Femur (tissue), 1 donor: Measurements from ENCODE around the gene RAP1GDS1.
A peak's percentile ranks its signal among the peaks of the same experiment; 100 is the strongest.

Experiments used
- DNase-seq: peaks from one replicate; pipeline ENCODE4 v3.0.0-alpha.2; 2017

Gene RAP1GDS1

GRCh38 chr4:98485816-98486345 is 224.7 kb downstream of the RAP1GDS1 start:
- DNase-seq = no peak

GRCh38 chr4:98490251-98490650 is 229.1 kb downstream of the RAP1GDS1 start:
- no peak for DNase-seq

- peak; percentile 40 for DNase-seq
These were observed 230.8 kb downstream of the RAP1GDS1 start for GRCh38 chr4:98491899-98492559.

GRCh38 chr4:98493296-98493695 is 232.1 kb downstream of the RAP1GDS1 start:
- DNase-seq = no peak
